Gastroesophageal sphincter (tissue), 4 donors: ENCODE results near the gene UBE2J2. TPM values are rescaled to one million over a fixed set of nuclear protein-coding genes. Genes with fewer than 3 reads are reported as not detected.

Source experiments
- ATAC-seq: fragments of 150-250 bp; one replicate; pipeline ENCODE4 v1.9.1; 2016; ENCODE audit warnings: mild to moderate bottlenecking, moderate library complexity
- H3K27ac ChIP-seq, 4 donors: fragments of 200-600 bp; sonication (generic) in 3 of 4; 1 replicate in 3 of 4; 2 replicates in 1 of 4; pipeline ENCODE4 v1.5.1; 2016 to 2019
- H3K27me3 ChIP-seq: fragments of 200-600 bp; sonication (generic); one replicate; pipeline ENCODE4 v1.5.1; 2019
- H3K36me3 ChIP-seq, 2 donors: fragments of 200-600 bp; sonication (generic); one replicate each; pipeline ENCODE4 v1.5.1; 2019; ENCODE audit warnings: control low read depth in 1 of 2
- H3K4me1 ChIP-seq, 3 donors: fragments of 200-600 bp; sonication (generic); 1 replicate in 2 of 3; 2 replicates in 1 of 3; pipeline ENCODE4 v1.5.1; 2016 to 2019; ENCODE audit warnings: control low read depth in 2 of 3
- H3K4me3 ChIP-seq, 2 donors: fragments of 200-600 bp; sonication (generic); one replicate each; pipeline ENCODE4 v1.5.1; 2019; ENCODE audit warnings: mild to moderate bottlenecking in 1 of 2, moderate library complexity in 1 of 2
- H3K9me3 ChIP-seq, 3 donors: fragments of 200-600 bp; sonication (generic); one replicate each; pipeline ENCODE4 v1.5.1; 2017 to 2019; ENCODE audit warnings: control low read depth in 2 of 3
- CTCF ChIP-seq, 4 experiments: fragments of 200-600 bp in 2 of 4; fragments of 450-650 bp in 2 of 4; sonication (generic) in 1 of 4; IDR thresholded peaks; one replicate each; pipeline ENCODE4 v1.5.1; 2017 to 2019; ENCODE audit warnings: antibody characterized with exemption in 4 of 4, mild to moderate bottlenecking in 2 of 4, moderate library complexity in 2 of 4
- EP300 ChIP-seq: sonication (generic); formaldehyde crosslinking; IDR thresholded peaks from one replicate; pipeline ENCODE4 v1.6.1; 2017; ENCODE audit warnings: antibody characterized with exemption, mild to moderate bottlenecking
- POLR2A ChIP-seq, 2 donors: fragments of 450-650 bp; IDR thresholded peaks; one replicate each; pipeline ENCODE4 v1.6.1; 2017; ENCODE audit warnings: antibody characterized with exemption in 2 of 2, mild to moderate bottlenecking in 2 of 2, moderate library complexity in 1 of 2
- POLR2AphosphoS5 ChIP-seq: sonication (generic); formaldehyde crosslinking; IDR thresholded peaks from one replicate; pipeline ENCODE4 v1.6.1; 2017; ENCODE audit warnings: antibody characterized with exemption
- WGBS, 2 donors: methylation state at CpG; one replicate each; pipeline ENCODE4 v1.1.5; 2018; ENCODE audit warnings: low coverage in 1 of 2; 5-methylcytosine and 5-hydroxymethylcytosine counted together
- total RNA-seq, 4 donors: library from RNA; depleted of rRNA; stranded (reverse); fragments of >200 nt; gene quantifications; one replicate each; pipeline ENCODE4 v1.1.0, GENCODE V29; 2016

UBE2J2 gene
- total RNA-seq, 4 donors from 2014 or later: 28.1 to 47.0 (median 37.9) TPM

DNA sequence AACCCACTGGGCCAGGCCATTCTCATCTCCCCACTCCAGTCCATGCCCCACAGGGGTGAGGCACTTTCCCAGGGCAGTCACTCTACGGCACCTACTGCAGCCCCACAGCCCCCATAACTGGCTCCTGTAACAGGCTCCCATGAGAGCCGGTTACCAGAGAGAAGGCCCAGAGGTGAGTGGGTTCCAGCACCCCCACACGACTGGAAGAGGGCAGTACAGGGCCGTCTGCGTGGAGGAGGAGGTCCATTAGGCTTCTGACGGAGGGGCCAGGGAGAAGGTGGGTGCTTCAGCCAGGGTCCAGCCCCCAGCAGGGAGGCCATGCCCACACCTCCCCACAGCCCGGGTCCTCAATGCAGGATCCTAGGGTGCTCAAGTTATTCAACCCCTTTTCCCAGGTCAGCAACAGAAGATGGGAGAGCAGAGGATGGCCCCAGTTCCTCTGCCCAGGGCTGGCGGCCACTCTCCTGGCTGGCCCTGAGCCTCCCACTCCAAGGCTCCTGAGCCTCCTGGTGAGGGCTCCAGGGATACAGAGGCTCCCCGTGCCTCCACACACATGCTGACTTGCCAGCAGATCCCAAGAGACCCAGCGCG lies 32.5 kb upstream of the UBE2J2 start:
- H3K27me3 ChIP-seq: no peaks in the 10 kb centered on the region
- peaks cover 0 to 15% of the 10 kb centered on the region in 2 donors for H3K36me3 ChIP-seq
- H3K4me3 ChIP-seq: peak overlapping the region in 1 of 2 donors; percentile 95
- 0% methylated on average over 1 of the region's 11 CpGs; no CpG with 5 or more reads in 1 of the 2 donors for WGBS, 2 donors
- H3K27ac ChIP-seq: peak overlapping the region in 3 of 4 donors; percentile 79 to 89 (median 84)
- no peaks in the 10 kb centered on the region for H3K9me3 ChIP-seq
- peaks cover 2 to 71% (median 42%) of the 10 kb centered on the region in 3 donors for H3K4me1 ChIP-seq
- TF ChIP-seq POLR2A (IDR thresholded peaks at IDR 0.05) (no peak), CTCF (IDR thresholded peaks at IDR 0.05) (no peak), POLR2AphosphoS5 (no peak), EP300 (no peak)
- ATAC-seq: no peak

DNA sequence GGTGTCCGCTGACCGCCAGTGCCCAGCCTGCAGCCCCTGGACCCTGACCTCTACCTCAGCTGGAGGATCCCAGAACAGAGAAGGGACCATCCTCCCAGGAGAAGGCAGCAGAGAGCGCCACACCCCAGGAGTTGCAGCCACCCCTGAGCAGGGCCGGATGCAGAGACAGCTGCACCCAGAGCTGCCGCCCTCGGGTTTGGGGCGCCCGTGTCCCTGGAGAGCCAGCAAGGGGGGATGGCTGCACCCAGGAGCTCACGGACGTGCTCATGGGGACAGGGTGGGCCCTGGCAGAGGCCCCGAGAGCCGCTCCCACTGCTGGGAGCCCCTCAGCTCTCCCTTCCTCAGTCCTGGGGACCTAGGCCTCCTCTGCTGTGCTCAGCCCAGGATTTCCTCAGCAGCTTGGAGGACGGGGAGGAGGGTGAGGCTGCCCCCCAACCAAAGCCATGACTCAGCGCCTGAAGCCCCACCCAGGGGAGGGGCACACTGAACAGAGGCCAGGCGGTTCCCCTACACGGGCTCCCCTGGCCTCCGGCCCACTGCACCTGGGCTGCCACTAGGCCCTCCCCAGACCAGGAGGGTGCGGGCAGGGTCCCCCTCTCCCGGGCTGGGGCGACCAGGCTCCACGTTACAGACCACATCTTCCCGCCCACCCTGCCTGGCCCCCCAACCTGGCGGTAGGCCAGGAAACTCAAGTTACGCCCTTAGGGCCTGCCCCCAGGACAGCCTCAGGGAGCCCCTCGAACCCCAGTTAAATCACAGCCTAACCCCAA lies 31.8 kb upstream of the UBE2J2 start:
- H3K27me3 ChIP-seq: no peaks in the 10 kb centered on the region
- 4% methylated on average over 3 of the region's 25 CpGs; no CpG with 5 or more reads in 1 of the 2 donors for WGBS, 2 donors
- H3K9me3 ChIP-seq: no peaks in the 10 kb centered on the region
- peak overlapping the region; percentile 30 to 95 for H3K4me3 ChIP-seq
- peak overlapping the region; percentile 39 to 89 (median 82) for H3K27ac ChIP-seq
- TF ChIP-seq POLR2AphosphoS5: peak; percentile 27
- TF ChIP-seq POLR2A (IDR thresholded peaks at IDR 0.05): no peak
- no peak for TF ChIP-seq EP300
- no peak for TF ChIP-seq CTCF (IDR thresholded peaks at IDR 0.05)
- H3K4me1 ChIP-seq: peaks cover 2 to 67% (median 42%) of the 10 kb centered on the region in 3 donors
- ATAC-seq: peak; percentile 35
- peaks cover 0 to 9% of the 10 kb centered on the region in 2 donors for H3K36me3 ChIP-seq

- Histone ChIP-seq H3K4me3 (peak overlapping the region; percentile 30 to 95), H3K27me3 (no peaks in the 10 kb centered on the region), H3K9me3 (no peaks in the 10 kb centered on the region), H3K36me3 (peaks cover 0 to 10% of the 10 kb centered on the region in 2 donors), H3K4me1 (peaks cover 2 to 58% (median 41%) of the 10 kb centered on the region in 3 donors), H3K27ac (peak overlapping the region; percentile 39 to 89 (median 82))
- peak; percentile 44 for ATAC-seq
- no CpG with 5 or more reads among the region's 29 CpGs for WGBS, 2 donors
- TF ChIP-seq CTCF (IDR thresholded peaks at IDR 0.05) (no peak), POLR2A (IDR thresholded peaks at IDR 0.05) (no peak), EP300 (no peak), POLR2AphosphoS5 (peak; percentile 22)
Observed at GRCh38 chr1:1304331-1305299, 31.0 kb upstream of the UBE2J2 start.

DNA sequence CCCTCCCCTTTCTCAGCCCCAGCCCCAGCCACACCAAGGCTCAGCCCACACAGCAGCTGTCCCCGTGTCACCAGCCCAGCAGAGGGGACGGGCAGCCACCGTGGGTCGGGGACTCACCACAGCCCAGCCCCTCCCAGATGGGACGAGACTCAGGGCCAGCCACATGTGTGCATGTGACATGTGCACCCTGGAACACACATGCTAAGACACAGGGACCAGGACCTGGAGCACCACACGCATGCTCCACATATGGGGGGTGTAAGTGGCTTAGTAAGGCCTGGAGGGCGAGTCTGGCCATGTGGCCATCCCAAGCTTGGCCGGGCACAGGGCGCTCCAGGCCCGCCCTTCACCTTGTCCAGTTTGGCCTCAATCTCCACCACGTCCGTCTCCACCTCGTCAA lies 30.1 kb upstream of the UBE2J2 start:
- 40% methylated on average over 1 of the region's 13 CpGs; no CpG with 5 or more reads in 1 of the 2 donors for WGBS, 2 donors
- peak overlapping the region in 3 of 4 donors; percentile 79 to 89 (median 84) for H3K27ac ChIP-seq

More for the DNA sequence above, 30.1 kb upstream of the UBE2J2 start:
- Histone ChIP-seq H3K9me3 (no peaks in the 10 kb centered on the region), H3K27me3 (no peaks in the 10 kb centered on the region), H3K4me3 (peak overlapping the region in 1 of 2 donors; percentile 95), H3K36me3 (peaks cover 0 to 19% of the 10 kb centered on the region in 2 donors), H3K4me1 (peaks cover 2 to 49% (median 37%) of the 10 kb centered on the region in 3 donors)
- no peak for TF ChIP-seq POLR2A (IDR thresholded peaks at IDR 0.05)
- TF ChIP-seq CTCF (IDR thresholded peaks at IDR 0.05): no peak
- TF ChIP-seq POLR2AphosphoS5: no peak
- TF ChIP-seq EP300: no peak
- no peak for ATAC-seq
